HL-60 (cell line): ENCODE measurements around the gene FLNB.

Experiments
- CTCF ChIP-seq: IDR thresholded peaks from one replicate; pipeline ENCODE4 v1.5.1; 2011; ENCODE audit warnings: low read length, control low read depth, inconsistent platforms; ENCODE audit not compliant: insufficient read depth
- GABPA ChIP-seq: IDR thresholded peaks from 2 replicates; pipeline ENCODE4 v1.6.1; 2012; ENCODE audit warnings: low read depth
- POLR2AphosphoS5 ChIP-seq: IDR thresholded peaks from 2 replicates; pipeline ENCODE4 v1.6.1; 2012; ENCODE audit warnings: low read depth

GRCh38 chr3:58180940-58181587 lies 172.8 kb downstream of the FLNB start:
- TF ChIP-seq CTCF (no peak), POLR2AphosphoS5 (no peak), GABPA (no peak)
